Neural cell (in vitro differentiated cells): Measurements from ENCODE around the gene ADRA2B.

Experiments used
- SMC3 ChIP-seq: fragments of 450-650 bp; conservative IDR thresholded peaks from 2 replicates; pipeline ENCODE4 v1.6.1; 2014; ENCODE audit warnings: antibody characterized with exemption, mild to moderate bottlenecking, moderate library complexity; ENCODE audit not compliant: poor library complexity
- TF ChIP-seq, protein P1 (sequence below): fragments of 450-650 bp; IDR thresholded peaks from 2 replicates; pipeline ENCODE4 v1.5.1; 2014; ENCODE audit warnings: antibody characterized with exemption, mild to moderate bottlenecking, moderate library complexity; ENCODE audit not compliant: poor library complexity, severe bottlenecking

DNA sequence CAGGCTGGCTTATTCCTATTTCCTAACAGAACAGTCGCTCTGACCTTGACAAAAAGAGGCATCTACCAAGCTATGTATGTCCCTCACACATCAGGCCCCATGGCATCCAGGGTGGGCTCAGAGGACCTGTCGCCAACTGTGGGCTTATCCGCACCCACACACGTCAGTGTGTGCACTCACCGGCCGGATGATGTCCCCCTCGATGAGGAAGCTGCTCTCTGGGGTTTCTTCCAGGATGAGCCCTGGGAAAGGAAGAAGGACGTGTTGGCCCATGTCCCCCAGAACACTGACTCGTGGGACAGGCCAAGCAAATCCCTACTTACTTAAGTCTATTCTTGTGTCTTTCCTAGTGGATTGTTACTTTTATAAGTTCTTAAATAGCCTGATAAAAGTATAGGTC is 18.8 kb upstream of the ADRA2B start:
- no peak for TF ChIP-seq SMC3
- TF ChIP-seq, protein P1, sequence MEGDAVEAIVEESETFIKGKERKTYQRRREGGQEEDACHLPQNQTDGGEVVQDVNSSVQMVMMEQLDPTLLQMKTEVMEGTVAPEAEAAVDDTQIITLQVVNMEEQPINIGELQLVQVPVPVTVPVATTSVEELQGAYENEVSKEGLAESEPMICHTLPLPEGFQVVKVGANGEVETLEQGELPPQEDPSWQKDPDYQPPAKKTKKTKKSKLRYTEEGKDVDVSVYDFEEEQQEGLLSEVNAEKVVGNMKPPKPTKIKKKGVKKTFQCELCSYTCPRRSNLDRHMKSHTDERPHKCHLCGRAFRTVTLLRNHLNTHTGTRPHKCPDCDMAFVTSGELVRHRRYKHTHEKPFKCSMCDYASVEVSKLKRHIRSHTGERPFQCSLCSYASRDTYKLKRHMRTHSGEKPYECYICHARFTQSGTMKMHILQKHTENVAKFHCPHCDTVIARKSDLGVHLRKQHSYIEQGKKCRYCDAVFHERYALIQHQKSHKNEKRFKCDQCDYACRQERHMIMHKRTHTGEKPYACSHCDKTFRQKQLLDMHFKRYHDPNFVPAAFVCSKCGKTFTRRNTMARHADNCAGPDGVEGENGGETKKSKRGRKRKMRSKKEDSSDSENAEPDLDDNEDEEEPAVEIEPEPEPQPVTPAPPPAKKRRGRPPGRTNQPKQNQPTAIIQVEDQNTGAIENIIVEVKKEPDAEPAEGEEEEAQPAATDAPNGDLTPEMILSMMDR: no peak
